GM18861 (cell line): ENCODE measurements around the gene RNU2-63P.
"Not testable (repeated sequence)": the region's sequence is repeated elsewhere in the genome, so short reads cannot be mapped to it uniquely, and the experiment has no call there.

Experiments used
- ATAC-seq: cut with Tn5 transposase; IDR thresholded peaks from one replicate; pipeline ENCODE4 v1.9.1; 2021; ENCODE audit not compliant: unreplicated experiment

The RNU2-63P gene

GRCh38 chr2:88016086-88016959 is at the start of gene RNU2-63P:
Gene RNU2-63P (minus strand): TSS chr2:88016547.
- ATAC-seq = peak; percentile 72

GRCh38 chr2:88061295-88061694 is 44.9 kb upstream of the RNU2-63P start:
- no peak for ATAC-seq

GRCh38 chr2:88060907-88061275 is 44.5 kb upstream of the RNU2-63P start:
- ATAC-seq = no peak

- ATAC-seq = peak; percentile 35
Observed at GRCh38 chr2:88059979-88060906, 43.9 kb upstream of the RNU2-63P start.

- no peak for ATAC-seq
Observed at GRCh38 chr2:88058191-88058590, 41.8 kb upstream of the RNU2-63P start.

- no peak for ATAC-seq
Observed at GRCh38 chr2:88057437-88057844, 41.1 kb upstream of the RNU2-63P start.

GRCh38 chr2:88055371-88056128 is 39.2 kb upstream of the RNU2-63P start, which contains the start of gene KRCC1:
Gene KRCC1 (minus strand): TSS chr2:88055783. CDS start chr2:88028563, 27,220 bp downstream.
- ATAC-seq = peak; percentile 85

GRCh38 chr2:88054782-88055370 is 38.5 kb upstream of the RNU2-63P start:
- no peak for ATAC-seq

- ATAC-seq = no peak
Observed at GRCh38 chr2:88053934-88054781, 37.8 kb upstream of the RNU2-63P start.

- no peak for ATAC-seq
Observed at GRCh38 chr2:88053296-88053695, 36.9 kb upstream of the RNU2-63P start.

GRCh38 chr2:88051792-88052191 is 35.4 kb upstream of the RNU2-63P start:
- no peak for ATAC-seq

- ATAC-seq = peak; percentile 79
Observed at GRCh38 chr2:88049622-88050021, 33.3 kb upstream of the RNU2-63P start.

GRCh38 chr2:88048541-88048940 is 32.2 kb upstream of the RNU2-63P start:
- ATAC-seq = no peak

GRCh38 chr2:88045561-88045960 is 29.2 kb upstream of the RNU2-63P start:
- not testable (repeated sequence) for ATAC-seq

GRCh38 chr2:88042476-88042875 is 26.1 kb upstream of the RNU2-63P start:
- ATAC-seq = no peak

- ATAC-seq = no peak
Observed at GRCh38 chr2:88038263-88039105, 22.1 kb upstream of the RNU2-63P start.

- ATAC-seq = no peak
Observed at GRCh38 chr2:88036606-88037005, 20.3 kb upstream of the RNU2-63P start.

- ATAC-seq = no peak
Observed at GRCh38 chr2:88036182-88036581, 19.8 kb upstream of the RNU2-63P start.
